Astrocyte (in vitro differentiated cells and primary cell): ENCODE measurements around the gene ADAM19. TPM values are rescaled to one million over a fixed set of nuclear protein-coding genes. Genes with fewer than 3 reads are reported as not detected.

Experiments
- DNase-seq: peaks from one replicate; pipeline ENCODE4 v3.0.0-alpha.2; 2010; ENCODE audit warnings: low read depth
- FAIRE-seq: peaks from 2 replicates; lab custom pipeline; 2011; peaks lifted over from hg19 to GRCh38; lab: Jason Lieb, UNC
- H2AFZ ChIP-seq: 2 replicates; pipeline ENCODE4 v1.6.0; 2012; ENCODE audit warnings: low read depth, low read length, inconsistent platforms
- H3K27ac ChIP-seq: 2 replicates; pipeline ENCODE4 v1.5.1; 2011; ENCODE audit warnings: low read depth, low read length, inconsistent platforms
- H3K27me3 ChIP-seq: 2 replicates; pipeline ENCODE4 v1.6.0; 2011; ENCODE audit warnings: low read length, inconsistent platforms; ENCODE audit not compliant: insufficient read depth
- H3K36me3 ChIP-seq: 2 replicates; pipeline ENCODE4 v1.5.1; 2011; ENCODE audit warnings: low read length, inconsistent platforms; ENCODE audit not compliant: insufficient read depth
- H3K4me1 ChIP-seq: 2 replicates; pipeline ENCODE4 v1.5.1; 2011; ENCODE audit warnings: low read length, inconsistent platforms; ENCODE audit not compliant: insufficient read depth
- H3K4me2 ChIP-seq: 2 replicates; pipeline ENCODE4 v1.6.0; 2012; ENCODE audit warnings: low read length, inconsistent platforms
- H3K4me3 ChIP-seq: 2 replicates; pipeline ENCODE4 v1.5.1; 2011; ENCODE audit warnings: low read depth, mild to moderate bottlenecking, low read length, inconsistent platforms; ENCODE audit not compliant: insufficient read depth
- H3K79me2 ChIP-seq: 2 replicates; pipeline ENCODE4 v1.6.0; 2012; ENCODE audit warnings: mild to moderate bottlenecking, low read length, inconsistent platforms; ENCODE audit not compliant: insufficient read depth
- H3K9ac ChIP-seq: 2 replicates; pipeline ENCODE4 v1.6.0; 2012; ENCODE audit warnings: mild to moderate bottlenecking, low read length, inconsistent platforms
- H3K9me3 ChIP-seq: 2 replicates; pipeline ENCODE4 v1.5.1; 2012; ENCODE audit warnings: low read depth, mild to moderate bottlenecking, low read length, inconsistent platforms; ENCODE audit not compliant: insufficient read depth
- H4K20me1 ChIP-seq: 2 replicates; pipeline ENCODE4 v1.6.0; 2012; ENCODE audit warnings: low read length, inconsistent platforms; ENCODE audit not compliant: insufficient read depth
- H3K27ac Mint-ChIP-seq: one replicate; pipeline ENCODE4 v1.8.0; 2021; ENCODE audit warnings: mild to moderate bottlenecking, mixed read lengths; ENCODE audit not compliant: unreplicated experiment
- H3K27me3 Mint-ChIP-seq: one replicate; pipeline ENCODE4 v1.8.0; 2021; ENCODE audit warnings: low read depth, mixed read lengths; ENCODE audit not compliant: unreplicated experiment
- H3K36me3 Mint-ChIP-seq: one replicate; pipeline ENCODE4 v1.8.0; 2021; ENCODE audit warnings: low read depth, mixed read lengths; ENCODE audit not compliant: unreplicated experiment
- H3K4me1 Mint-ChIP-seq: one replicate; pipeline ENCODE4 v1.8.0; 2021; ENCODE audit warnings: low read depth, mixed read lengths; ENCODE audit not compliant: unreplicated experiment
- H3K4me3 Mint-ChIP-seq: one replicate; pipeline ENCODE4 v1.8.0; 2021; ENCODE audit warnings: mild to moderate bottlenecking, moderate library complexity, mixed read lengths; ENCODE audit not compliant: unreplicated experiment
- H3K9me3 Mint-ChIP-seq: one replicate; pipeline ENCODE4 v1.8.0; 2021; ENCODE audit warnings: mild to moderate bottlenecking, mixed read lengths; ENCODE audit not compliant: unreplicated experiment
- CTCF ChIP-seq: IDR thresholded peaks from 2 replicates; pipeline ENCODE4 v1.5.1; 2011; ENCODE audit warnings: low read depth, mild to moderate bottlenecking, inconsistent platforms, low read length, moderate library complexity; ENCODE audit not compliant: insufficient read depth
- EZH2 ChIP-seq: IDR thresholded peaks from 2 replicates; pipeline ENCODE4 v1.6.1; 2012; ENCODE audit warnings: mild to moderate bottlenecking, low read length, inconsistent platforms; ENCODE audit not compliant: insufficient read depth
- total RNA-seq: library from RNA; stranded (reverse); gene quantifications from 2 replicates; pipeline ENCODE4 v1.2.1, GENCODE V29; 2021

ADAM19 gene
- total RNA-seq, 1 donor from 2014 or later: 316 TPM

- Mint-ChIP-seq H3K4me3 (no peak overlapping the region), H3K27me3 (no peaks in the 10 kb centered on the region), H3K9me3 (no peaks in the 10 kb centered on the region), H3K4me1 (peaks cover 2% of the 10 kb centered on the region), H3K27ac (peak overlapping the region; percentile 62), H3K36me3 (peaks cover 39% of the 10 kb centered on the region)
- Histone ChIP-seq H3K36me3 (peaks cover 73% of the 10 kb centered on the region), H4K20me1 (peaks cover 65% of the 10 kb centered on the region), H2AFZ (no peak overlapping the region), H3K4me3 (no peak overlapping the region), H3K9me3 (no peaks in the 10 kb centered on the region), H3K9ac (peak overlapping the region; percentile 9), H3K27ac (no peak overlapping the region), H3K27me3 (no peaks in the 10 kb centered on the region), H3K4me2 (no peak overlapping the region), H3K4me1 (no peaks in the 10 kb centered on the region), H3K79me2 (peaks cover 61% of the 10 kb centered on the region)
- FAIRE-seq: no peak
- TF ChIP-seq EZH2 (no peak), CTCF (no peak)
- no peak for DNase-seq
Measured at GRCh38 chr5:157487358-157487757, 88.2 kb downstream of the ADAM19 start.

GRCh38 chr5:157486861-157487260, 88.7 kb downstream of the ADAM19 start:
- no peaks in the 10 kb centered on the region for H3K4me1 ChIP-seq
- Mint-ChIP-seq H3K36me3 (peaks cover 42% of the 10 kb centered on the region), H3K4me3 (no peak overlapping the region), H3K4me1 (peaks cover 2% of the 10 kb centered on the region), H3K27ac (peak overlapping the region; percentile 62), H3K9me3 (no peaks in the 10 kb centered on the region), H3K27me3 (no peaks in the 10 kb centered on the region)
- no peak for FAIRE-seq
- no peaks in the 10 kb centered on the region for H3K27me3 ChIP-seq
- TF ChIP-seq EZH2 (no peak), CTCF (no peak)
- H3K79me2 ChIP-seq: peaks cover 60% of the 10 kb centered on the region
- H2AFZ ChIP-seq: no peak overlapping the region
- H3K36me3 ChIP-seq: peaks cover 71% of the 10 kb centered on the region
- peak overlapping the region; percentile 9 for H3K9ac ChIP-seq
- H4K20me1 ChIP-seq: peaks cover 65% of the 10 kb centered on the region
- no peak overlapping the region for H3K27ac ChIP-seq
- H3K4me2 ChIP-seq: no peak overlapping the region
- no peak for DNase-seq
- no peak overlapping the region for H3K4me3 ChIP-seq
- no peaks in the 10 kb centered on the region for H3K9me3 ChIP-seq

- H2AFZ ChIP-seq: no peak overlapping the region
- DNase-seq (no peak), FAIRE-seq (no peak)
- peaks cover 60% of the 10 kb centered on the region for H3K79me2 ChIP-seq
- H3K4me3 Mint-ChIP-seq: no peak overlapping the region
- H3K27me3 ChIP-seq: no peaks in the 10 kb centered on the region
- no peaks in the 10 kb centered on the region for H3K9me3 Mint-ChIP-seq
- no peaks in the 10 kb centered on the region for H3K9me3 ChIP-seq
- H3K9ac ChIP-seq: no peak overlapping the region
- H3K4me1 ChIP-seq: peaks cover 4% of the 10 kb centered on the region
- TF ChIP-seq CTCF (no peak), EZH2 (no peak)
- H3K4me2 ChIP-seq: no peak overlapping the region
- peak overlapping the region; percentile 18 for H3K27ac Mint-ChIP-seq
- peaks cover 71% of the 10 kb centered on the region for H3K36me3 ChIP-seq
- H3K4me1 Mint-ChIP-seq: peaks cover 2% of the 10 kb centered on the region
- H4K20me1 ChIP-seq: peaks cover 66% of the 10 kb centered on the region
- no peaks in the 10 kb centered on the region for H3K27me3 Mint-ChIP-seq
- H3K36me3 Mint-ChIP-seq: peaks cover 43% of the 10 kb centered on the region
- H3K27ac ChIP-seq: no peak overlapping the region
- no peak overlapping the region for H3K4me3 ChIP-seq
Measured at GRCh38 chr5:157486221-157486681, 89.3 kb downstream of the ADAM19 start.
